Endothelial cell of umbilical vein (primary cell): ENCODE results near the gene SNX2. TPM values are rescaled to one million over a fixed set of nuclear protein-coding genes. Genes with fewer than 3 reads are reported as not detected.

Source experiments
- Bru-seq: library from RNA; stranded (reverse); fragments of 400-500 nt; gene quantifications from one replicate; lab custom pipeline; 2021; lab: Mats Ljungman, UMichigan
- BruChase-seq, 2 experiments: library from RNA; stranded (reverse); fragments of 400-500 nt; gene quantifications; one replicate each; lab custom pipeline; 2021; lab: Mats Ljungman, UMichigan
- BruUV-seq: library from RNA; stranded (reverse); fragments of 400-500 nt; replicated peaks from 2 replicates; lab custom pipeline; 2021; lab: Mats Ljungman, UMichigan
- CTCF ChIA-PET: fragments of 300-600, 350-600 bp; sonication (Branson Sonifier 250); formaldehyde crosslinking; loops from one replicate; lab custom pipeline; 2021; ENCODE audit warnings: antibody characterized with exemption, inconsistent platforms; lab: Charles Lee
- POLR2A ChIA-PET: fragments of 300-600, 350-600 bp; sonication (Branson Sonifier 250); formaldehyde crosslinking; loops from one replicate; lab custom pipeline; 2021; ENCODE audit warnings: antibody characterized with exemption, inconsistent platforms; lab: Charles Lee
- DNase-seq: peaks from one replicate; pipeline ENCODE4 v3.0.0-alpha.2; 2011; ENCODE audit warnings: low read depth, low spot score
- FAIRE-seq: peaks from 2 replicates; lab custom pipeline; 2011; peaks lifted over from hg19 to GRCh38; lab: Jason Lieb, UNC
- H2AFZ ChIP-seq: 2 replicates; pipeline ENCODE4 v1.6.0; 2012; ENCODE audit warnings: low read depth, low read length, control low read depth, inconsistent platforms
- H3K27ac ChIP-seq: 2 replicates; pipeline ENCODE4 v1.5.1; 2011; ENCODE audit warnings: low read depth, mild to moderate bottlenecking, control low read depth, low read length, moderate library complexity; ENCODE audit not compliant: insufficient read depth
- H3K27me3 ChIP-seq, 2 experiments: 2 replicates each; pipeline versions ENCODE4 v1.6.0 to v1.6.1; 2011; ENCODE audit warnings: low read length in 2 of 2, mixed read lengths in 1 of 2; ENCODE audit not compliant: control insufficient read depth in 2 of 2, insufficient read depth in 2 of 2
- H3K36me3 ChIP-seq, 2 experiments: 2 replicates in 1 of 2; 3 replicates in 1 of 2; pipeline ENCODE4 v1.5.1; 2011; ENCODE audit warnings: low read length in 2 of 2, mild to moderate bottlenecking in 1 of 2, moderate library complexity in 1 of 2; ENCODE audit not compliant: control insufficient read depth in 2 of 2, insufficient read depth in 2 of 2; ENCODE audit errors: extremely low read depth in 1 of 2
- H3K4me1 ChIP-seq: 3 replicates; pipeline ENCODE4 v1.5.1; 2011; ENCODE audit warnings: mild to moderate bottlenecking, low read length; ENCODE audit not compliant: control insufficient read depth, insufficient read depth; ENCODE audit errors: extremely low read depth
- H3K4me2 ChIP-seq: 2 replicates; pipeline ENCODE4 v1.6.1; 2011; ENCODE audit warnings: low read length, control low read depth, mixed read lengths; ENCODE audit not compliant: insufficient read depth
- H3K4me3 ChIP-seq, 3 experiments: fragments of 200-600 bp in 1 of 3; sonication (generic), shearing (Covaris generic) in 1 of 3; replicated peaks in 1 of 3; 2 replicates each; pipeline ENCODE4 v1.5.1; 2011 to 2016; ENCODE audit warnings: control low read depth in 3 of 3, low read length in 3 of 3, mild to moderate bottlenecking in 2 of 3, inconsistent platforms in 1 of 3, low read depth in 1 of 3, moderate library complexity in 1 of 3; ENCODE audit not compliant: insufficient read depth in 1 of 3
- H3K79me2 ChIP-seq: 2 replicates; pipeline ENCODE4 v1.6.0; 2012; ENCODE audit warnings: low read length, inconsistent platforms; ENCODE audit not compliant: control insufficient read depth, insufficient read depth
- H3K9ac ChIP-seq: replicated peaks from 2 replicates; pipeline ENCODE3; 2011; ENCODE audit warnings: low read length, control low read depth; ENCODE audit not compliant: insufficient read depth; ENCODE audit errors: extremely low read depth
- H3K9me1 ChIP-seq: replicated peaks from 3 replicates; pipeline ENCODE4 v1.6.0; 2011; ENCODE audit warnings: mild to moderate bottlenecking, low read length; ENCODE audit not compliant: control insufficient read depth, insufficient read depth; ENCODE audit errors: extremely low read depth
- H3K9me3 ChIP-seq: replicated peaks from 2 replicates; pipeline ENCODE4 v1.5.1; 2012; ENCODE audit warnings: low read length, inconsistent platforms; ENCODE audit not compliant: control insufficient read depth, insufficient read depth
- H4K20me1 ChIP-seq: replicated peaks from 2 replicates; pipeline ENCODE3; 2011; ENCODE audit warnings: mild to moderate bottlenecking, low read length; ENCODE audit not compliant: control insufficient read depth, insufficient read depth; ENCODE audit errors: extremely low read depth
- CTCF ChIP-seq, 2 donors: IDR thresholded peaks; 1 replicate in 1 of 2; 2 replicates in 1 of 2; pipeline ENCODE4 v1.5.1; 2011; ENCODE audit warnings: low read length in 2 of 2, mild to moderate bottlenecking in 2 of 2, moderate library complexity in 2 of 2, control low read depth in 1 of 2, inconsistent platforms in 1 of 2, low read depth in 1 of 2; ENCODE audit not compliant: insufficient read depth in 1 of 2; ENCODE audit errors: extremely low read depth in 1 of 2
- EZH2 ChIP-seq: IDR thresholded peaks from 2 replicates; pipeline ENCODE4 v1.6.1; 2012; ENCODE audit warnings: borderline replicate concordance, low read depth, mild to moderate bottlenecking, moderate library complexity, low read length, inconsistent platforms; ENCODE audit not compliant: severe bottlenecking
- FOS ChIP-seq: IDR thresholded peaks from 2 replicates; pipeline ENCODE4 v1.6.1; 2011; ENCODE audit warnings: mild to moderate bottlenecking, low read length, moderate library complexity, borderline replicate concordance; ENCODE audit not compliant: insufficient read depth
- GATA2 ChIP-seq: IDR thresholded peaks from 2 replicates; pipeline ENCODE4 v1.7.0; 2011; ENCODE audit warnings: low read depth, mild to moderate bottlenecking, moderate library complexity, mixed read lengths, low read length; ENCODE audit not compliant: insufficient read length, insufficient read depth
- JUN ChIP-seq: IDR thresholded peaks from 2 replicates; pipeline ENCODE4 v1.6.1; 2011; ENCODE audit warnings: borderline replicate concordance, low read depth; ENCODE audit not compliant: insufficient read length, insufficient read depth
- MAX ChIP-seq: IDR thresholded peaks from 2 replicates; pipeline ENCODE4 v1.6.1; 2011; ENCODE audit not compliant: insufficient read depth, insufficient read length
- MYC ChIP-seq: IDR thresholded peaks from one replicate; pipeline ENCODE4 v1.6.1; 2011; ENCODE audit warnings: mild to moderate bottlenecking, low read depth, low read length
- POLR2A ChIP-seq: IDR thresholded peaks from 2 replicates; pipeline ENCODE4 v1.6.1; 2012; ENCODE audit warnings: low read depth, mild to moderate bottlenecking, control low read depth, low read length
- POLR2AphosphoS5 ChIP-seq: IDR thresholded peaks from 2 replicates; pipeline ENCODE4 v1.6.1; 2012; ENCODE audit warnings: low read depth, mild to moderate bottlenecking, control low read depth, low read length, moderate library complexity; ENCODE audit not compliant: insufficient read depth
- dilution Hi-C: fragments of 300-500 bp; cut with MboI; formaldehyde crosslinking; loops from one replicate; pipeline ENCODE4 v1.15.0; 2019; ENCODE audit warnings: low sequenced_read_pairs; ENCODE audit not compliant: extremely low pct_ligation_motif_present
- intact Hi-C: fragments of 100-400 bp; cut with micrococcal nuclease; formaldehyde crosslinking; loops from one replicate; pipeline ENCODE4 v1.10.0; 2022
- long read RNA-seq: library from polyadenylated mRNA; stranded (forward); transcript quantifications from one replicate; pipeline ENCODE4 v2.0.0, GENCODE V29; 2021
- polyA minus RNA-seq, 3 experiments: library from RNA; depleted of rRNA, polyadenylated mRNA; stranded (reverse); fragments of >200 nt; gene quantifications; 1 replicate in 1 of 3; 2 replicates in 2 of 3; pipeline ENCODE4 v1.2.3, GENCODE V29; 2011
- polyA plus RNA-seq, 4 experiments: library from polyadenylated mRNA; depleted of rRNA in 3 of 4; stranded (reverse) in 3 of 4; unstranded in 1 of 4; fragments of >200 nt; gene quantifications; 2 replicates each; pipeline versions ENCODE4 v1.2.1 to v1.2.3, GENCODE V29; 2011 to 2012; ENCODE audit warnings: missing spikeins in 1 of 4
- total RNA-seq: library from RNA; stranded (reverse); gene quantifications from 2 replicates; pipeline ENCODE4 v1.2.3, GENCODE V29; 2021

Gene SNX2
- 46.3 and 51.2 TPM in 2 replicates for total RNA-seq
- polyA plus RNA-seq: 14.4 and 22.3 TPM in 2 replicates
- polyA plus RNA-seq (2011; cell fraction: cytosol; rRNA removed): 30.7 and 31.5 TPM in 2 replicates
- polyA plus RNA-seq (2011; cell fraction: nucleus; rRNA removed): 14.4 and 18.6 TPM in 2 replicates
- 48.8 and 62.0 TPM in 2 replicates for polyA plus RNA-seq (2012)
- polyA minus RNA-seq: 29.1 and 30.5 TPM in 2 replicates
- 58.7 TPM for polyA minus RNA-seq (2011; cell fraction: cytosol; rRNA and poly(A)+ RNA removed)
- polyA minus RNA-seq (2011; cell fraction: nucleus; rRNA and poly(A)+ RNA removed): 32.7 and 45.2 TPM in 2 replicates
- percentile 81 among the genes with signal in this experiment for Bru-seq, nascent RNA
- BruChase-seq, experiment 1, labeled RNA remaining after a 6-hour chase: percentile 72 among the genes with signal in this experiment
- BruChase-seq, experiment 2, labeled RNA remaining after a 2-hour chase: percentile 70 among the genes with signal in this experiment
- long read RNA-seq, transcript SNX2-201 (15 exons, 2,128 nt): major isoform, 171 of 194 reads
- long read RNA-seq, partial matches to known transcripts: 12 of 194 reads
- long read RNA-seq, other reads (novel, unspliced or antisense): 11 of 194 reads

DNA sequence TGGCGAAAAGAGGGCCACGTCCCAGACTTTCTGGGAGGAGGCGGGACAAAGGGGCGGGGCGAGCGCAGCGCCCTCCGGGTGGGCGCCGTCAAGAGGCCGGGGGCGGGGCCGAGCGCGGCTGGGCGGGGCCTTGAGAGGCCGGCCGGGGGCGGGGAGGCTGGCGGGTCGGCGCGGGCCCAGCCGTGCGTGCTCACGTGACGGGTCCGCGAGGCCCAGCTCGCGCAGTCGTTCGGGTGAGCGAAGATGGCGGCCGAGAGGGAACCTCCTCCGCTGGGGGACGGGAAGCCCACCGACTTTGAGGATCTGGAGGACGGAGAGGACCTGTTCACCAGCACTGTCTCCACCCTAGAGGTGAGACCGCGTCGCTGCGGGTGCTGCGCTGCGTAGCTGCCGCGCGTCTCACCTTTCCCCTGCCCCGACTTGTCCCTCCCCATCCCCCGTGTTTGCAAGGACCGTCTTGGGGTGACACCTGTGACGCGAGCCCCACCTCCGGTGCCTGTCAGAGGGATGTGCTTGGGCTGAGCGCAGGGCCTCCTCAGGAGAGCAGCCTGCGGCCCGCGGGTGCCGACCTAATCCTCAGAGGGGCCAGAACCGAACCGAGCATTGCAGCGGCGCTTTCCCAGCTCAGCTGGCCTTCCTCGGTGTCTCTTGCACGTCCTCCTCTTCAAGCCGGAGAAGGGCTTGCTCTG is at the start of gene SNX2:
TSS of gene SNX2 (plus strand) at position 220 of the 689 bp plus-strand sequence. CDS start at position 244, 24 bp downstream.
- CTCF ChIA-PET: interaction anchor here (0.6 to 3.5 kb wide), 11 partner anchors 8 to 836 kb away, joined by 3 to 34 read pairs (median 3); no protein-coding TSS in a partner anchor
- DNase-seq (peak; percentile 89), FAIRE-seq (peak; percentile 86)
- peak within 1 kb of the TSS; percentile 44 for H3K27ac ChIP-seq
- no peaks in the 10 kb centered on the region for H3K36me3 ChIP-seq
- TF ChIP-seq POLR2A (peak; percentile 62), CTCF (IDR thresholded peaks at IDR 0.05; ENCODE audit: extremely low read depth in 1 of 2, insufficient read depth in 1 of 2, low read depth in 1 of 2, low read length in 2 of 2) (peak in 1 of 2 donors; percentile 18), FOS (no peak), POLR2AphosphoS5 (peak; percentile 71), JUN (no peak), MAX (peak; percentile 80), MYC (no peak), EZH2 (no peak), GATA2 (no peak)
- peaks cover 2 to 7% of the 10 kb centered on the region in 2 experiments for H3K27me3 ChIP-seq
- POLR2A ChIA-PET: no interaction called here
- H3K9ac ChIP-seq: peak within 1 kb of the TSS; percentile 82
- peaks cover 37% of the 10 kb centered on the region for H3K79me2 ChIP-seq
- peak within 1 kb of the TSS; percentile 97 for H2AFZ ChIP-seq
- no TSS peak for BruUV-seq
- no peaks in the 10 kb centered on the region for H3K9me1 ChIP-seq
- dilution Hi-C loops: no loop called here
- H3K4me1 ChIP-seq: peaks cover 18% of the 10 kb centered on the region
- H3K4me3 ChIP-seq: peak within 1 kb of the TSS; percentile 84 to 88 (median 86)
- H4K20me1 ChIP-seq: no peaks in the 10 kb centered on the region
- H3K4me2 ChIP-seq: peak within 1 kb of the TSS; percentile 98
- intact Hi-C loops: loop anchor here (1.0 to 2.0 kb wide), 7 partner anchors 19 to 258 kb away; partner anchors contain the start of gene SNX24
- no peaks in the 10 kb centered on the region for H3K9me3 ChIP-seq
